GM12892 (cell line): Measurements from ENCODE around the gene INVS.
A peak's percentile ranks its signal among the peaks of the same experiment; 100 is the strongest.
"Not testable (repeated sequence)": the region's sequence is repeated elsewhere in the genome, so short reads cannot be mapped to it uniquely, and the experiment has no call there.

Source experiments
- DNase-seq: peaks from one replicate; pipeline ENCODE4 v3.0.0; 2011; ENCODE audit not compliant: insufficient read length
- FAIRE-seq: peaks from 2 replicates; lab custom pipeline; 2011; peaks lifted over from hg19 to GRCh38; lab: Jason Lieb, UNC
- POLR2A ChIP-seq: IDR thresholded peaks from 2 replicates; pipeline ENCODE4 v1.6.1; 2011; ENCODE audit warnings: low read depth, low read length, control low read depth
- POLR2AphosphoS5 ChIP-seq: IDR thresholded peaks from 2 replicates; pipeline ENCODE4 v1.6.1; 2011; ENCODE audit warnings: low read depth, low read length, control low read depth
- TAF1 ChIP-seq: IDR thresholded peaks from 2 replicates; pipeline ENCODE4 v1.6.1; 2011; ENCODE audit warnings: low read depth, mild to moderate bottlenecking, control low read depth, low read length, borderline replicate concordance

Gene INVS

GRCh38 chr9:100070104-100071041 is 28.7 kb upstream of the INVS start:
- TF ChIP-seq TAF1 (no peak), POLR2AphosphoS5 (no peak), POLR2A (no peak)
- no peak for DNase-seq
- FAIRE-seq = peak; percentile 21

- no peak for TF ChIP-seq TAF1
- no peak for TF ChIP-seq POLR2A
- TF ChIP-seq POLR2AphosphoS5 = no peak
- FAIRE-seq = no peak
- no peak for DNase-seq
Observed at GRCh38 chr9:100071271-100071670, 27.8 kb upstream of the INVS start.

- FAIRE-seq (no peak), DNase-seq (no peak)
- no peak for TF ChIP-seq POLR2AphosphoS5
- no peak for TF ChIP-seq TAF1
- TF ChIP-seq POLR2A = no peak
Observed at GRCh38 chr9:100072805-100073204, 26.2 kb upstream of the INVS start.

- no peak for DNase-seq
- TF ChIP-seq TAF1 = no peak
- no peak for FAIRE-seq
Observed at GRCh38 chr9:100074093-100074492, 24.9 kb upstream of the INVS start.

GRCh38 chr9:100074989-100075388 is 24.1 kb upstream of the INVS start:
- no peak for TF ChIP-seq POLR2AphosphoS5
- no peak for TF ChIP-seq POLR2A
- TF ChIP-seq TAF1 = no peak
- DNase-seq = no peak
- no peak for FAIRE-seq

GRCh38 chr9:100076256-100076655 is 22.8 kb upstream of the INVS start:
- not testable (repeated sequence) for DNase-seq, FAIRE-seq

GRCh38 chr9:100082782-100083181 is 16.3 kb upstream of the INVS start:
- FAIRE-seq (no peak), DNase-seq (no peak)
- TF ChIP-seq POLR2A (no peak), POLR2AphosphoS5 (no peak), TAF1 (no peak)

- DNase-seq (no peak), FAIRE-seq (no peak)
Observed at GRCh38 chr9:100083448-100084127, 15.5 kb upstream of the INVS start.

GRCh38 chr9:100084128-100084453 is 15.0 kb upstream of the INVS start:
- FAIRE-seq = peak; percentile 87
- no peak for TF ChIP-seq TAF1
- no peak for TF ChIP-seq POLR2A
- TF ChIP-seq POLR2AphosphoS5 = no peak
- no peak for DNase-seq

More at GRCh38 chr9:100083448-100084127, 15.5 kb upstream of the INVS start:
- TF ChIP-seq POLR2A = no peak
- no peak for TF ChIP-seq TAF1
- no peak for TF ChIP-seq POLR2AphosphoS5

- FAIRE-seq = peak; percentile 94
- TF ChIP-seq POLR2AphosphoS5 = no peak
- TF ChIP-seq POLR2A = no peak
- no peak for TF ChIP-seq TAF1
- DNase-seq = no peak
Observed at GRCh38 chr9:100084734-100085133, 14.3 kb upstream of the INVS start.

- no peak for FAIRE-seq
- TF ChIP-seq POLR2AphosphoS5 = no peak
- no peak for TF ChIP-seq POLR2A
- DNase-seq = no peak
Observed at GRCh38 chr9:100086097-100086635, 12.9 kb upstream of the INVS start.

GRCh38 chr9:100087218-100087617 is 11.8 kb upstream of the INVS start:
- FAIRE-seq (no peak), DNase-seq (no peak)
- TF ChIP-seq POLR2A (no peak), POLR2AphosphoS5 (no peak), TAF1 (no peak)
